Measurements from ENCODE around the gene PDE4D.
A peak's percentile ranks its signal among the peaks of the same experiment; 100 is the strongest.

The PDE4D gene

GRCh38 chr5:59351076-59351794 is 542.3 kb downstream of the PDE4D start:
- peak; percentile 9 for DNase-seq

DNA sequence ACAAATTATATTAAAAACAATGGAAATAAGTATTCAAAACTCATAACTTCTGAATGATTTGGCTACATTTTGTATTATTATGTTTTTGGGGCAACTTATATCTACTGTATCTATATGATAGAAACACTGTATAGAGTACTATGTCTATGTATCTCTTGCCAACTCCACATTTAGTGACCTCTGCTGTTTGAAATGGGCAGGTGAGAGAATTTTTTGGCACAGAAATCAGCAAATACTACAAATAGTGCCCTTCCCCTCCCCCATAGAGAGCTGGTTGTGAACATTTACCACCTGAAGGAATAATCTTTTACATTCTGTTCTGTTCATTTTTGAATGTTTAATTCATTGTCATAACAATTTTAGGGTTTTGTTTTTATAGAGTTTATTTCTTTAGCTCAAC is 545.3 kb downstream of the PDE4D start:
- peak; percentile 38 for DNase-seq

DNA sequence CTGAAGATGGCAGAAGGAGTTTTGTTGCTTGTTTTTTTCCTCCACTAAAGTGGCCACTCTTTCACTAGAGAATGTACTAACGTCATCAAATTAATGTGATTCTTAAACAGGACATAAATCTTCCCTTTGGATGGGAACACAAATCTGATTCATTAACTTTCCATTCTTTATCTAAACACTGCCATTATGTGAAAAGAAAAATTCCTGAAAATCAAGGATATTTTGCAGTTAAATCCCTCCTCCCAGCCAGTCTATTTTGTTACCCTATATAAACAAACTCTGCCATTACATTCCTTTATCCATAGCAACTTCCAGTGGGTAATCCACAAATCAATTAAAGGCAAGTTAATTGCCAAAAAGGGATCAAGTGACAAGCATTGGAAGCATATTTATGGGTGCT is 546.5 kb downstream of the PDE4D start:
- no peak for DNase-seq

- no peak for DNase-seq
Observed at GRCh38 chr5:59346514-59346913, 547.0 kb downstream of the PDE4D start.

DNA sequence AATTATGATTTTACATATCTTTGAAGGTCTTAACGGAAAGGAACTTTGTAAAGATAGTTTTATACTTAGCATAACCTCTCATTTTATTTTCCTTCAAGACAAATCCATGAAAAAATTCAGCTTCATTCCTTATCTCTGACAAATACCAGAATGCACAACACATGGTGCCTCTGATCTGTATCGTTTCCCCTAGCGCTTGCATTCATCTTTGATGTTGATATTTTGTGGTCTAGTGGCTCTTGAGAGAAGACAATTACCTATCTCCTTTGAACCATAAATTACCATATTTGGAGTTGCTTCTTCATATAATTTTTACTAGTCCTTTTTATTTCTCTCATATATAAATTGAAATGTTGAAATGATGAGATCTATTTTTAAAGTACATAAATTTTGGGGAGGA is 551.3 kb downstream of the PDE4D start:
- peak; percentile 2 for DNase-seq

- no peak for DNase-seq
Observed at GRCh38 chr5:59341760-59342159, 551.8 kb downstream of the PDE4D start.

GRCh38 chr5:59341155-59341554 is 552.4 kb downstream of the PDE4D start:
- DNase-seq: no peak

DNA sequence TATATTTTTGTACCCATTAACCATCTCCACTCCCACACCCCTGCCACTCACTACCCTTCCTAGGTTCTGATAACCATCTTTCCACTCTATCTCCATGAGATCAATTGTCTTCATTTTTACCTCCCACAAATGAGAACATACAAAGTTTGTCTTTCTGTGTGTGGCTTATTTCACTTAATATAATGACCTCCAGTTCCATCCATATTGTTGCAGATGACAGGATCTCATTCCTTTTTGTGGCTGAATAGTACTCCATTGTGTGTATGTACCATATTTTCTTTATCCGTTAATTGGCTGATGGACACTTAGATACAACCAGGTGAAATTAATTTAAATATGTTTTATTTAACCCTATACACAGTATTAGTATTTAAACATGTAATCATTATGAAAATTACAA is 552.9 kb downstream of the PDE4D start:
- no peak for DNase-seq

DNA sequence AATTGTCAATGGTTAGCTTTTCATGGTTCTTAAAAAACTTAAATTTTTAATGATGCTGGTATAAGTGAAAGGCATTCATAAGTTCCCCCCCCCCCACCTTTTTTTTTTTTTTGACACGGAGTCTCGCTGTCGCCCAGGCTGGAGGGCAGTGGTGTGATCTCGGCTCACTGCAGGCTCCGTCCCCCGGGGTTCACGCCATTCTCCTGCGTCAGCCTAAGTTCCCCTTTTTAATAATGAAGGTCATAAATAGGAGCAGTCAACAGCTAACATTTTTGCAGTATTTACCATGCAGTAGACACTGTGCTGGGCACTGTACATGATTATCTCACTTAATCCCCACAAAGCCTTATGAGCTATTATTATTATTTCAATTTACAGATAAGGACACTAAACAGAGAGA is 556.3 kb downstream of the PDE4D start:
- DNase-seq: no peak

- DNase-seq: no peak
Observed at GRCh38 chr5:59335544-59335943, 558.0 kb downstream of the PDE4D start.

GRCh38 chr5:59333416-59333815 is 560.1 kb downstream of the PDE4D start:
- peak; percentile 1 for DNase-seq

- no peak for DNase-seq
Observed at GRCh38 chr5:59332236-59332973, 561.1 kb downstream of the PDE4D start.

DNA sequence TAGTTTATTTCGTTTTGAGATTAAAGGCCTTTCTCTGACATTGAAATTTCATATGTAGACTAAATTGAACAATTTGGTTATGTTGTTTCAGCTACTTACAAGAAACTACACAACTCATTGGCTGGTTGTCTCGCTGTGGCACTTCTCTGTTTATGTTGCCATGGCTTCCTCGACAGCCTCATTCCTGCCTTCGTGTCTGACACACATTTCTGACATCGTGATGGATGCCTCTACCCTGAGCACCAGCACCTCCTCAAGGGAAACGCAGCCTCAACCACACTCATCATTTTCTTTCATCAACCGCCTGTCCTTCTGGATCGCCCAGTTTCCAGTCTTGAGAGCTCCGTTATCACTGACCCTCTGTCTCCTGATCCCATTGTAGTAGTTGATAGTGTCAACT is 562.8 kb downstream of the PDE4D start:
- no peak for DNase-seq

GRCh38 chr5:59328709-59329296 is 564.7 kb downstream of the PDE4D start:
- peak; percentile 49 for DNase-seq

DNA sequence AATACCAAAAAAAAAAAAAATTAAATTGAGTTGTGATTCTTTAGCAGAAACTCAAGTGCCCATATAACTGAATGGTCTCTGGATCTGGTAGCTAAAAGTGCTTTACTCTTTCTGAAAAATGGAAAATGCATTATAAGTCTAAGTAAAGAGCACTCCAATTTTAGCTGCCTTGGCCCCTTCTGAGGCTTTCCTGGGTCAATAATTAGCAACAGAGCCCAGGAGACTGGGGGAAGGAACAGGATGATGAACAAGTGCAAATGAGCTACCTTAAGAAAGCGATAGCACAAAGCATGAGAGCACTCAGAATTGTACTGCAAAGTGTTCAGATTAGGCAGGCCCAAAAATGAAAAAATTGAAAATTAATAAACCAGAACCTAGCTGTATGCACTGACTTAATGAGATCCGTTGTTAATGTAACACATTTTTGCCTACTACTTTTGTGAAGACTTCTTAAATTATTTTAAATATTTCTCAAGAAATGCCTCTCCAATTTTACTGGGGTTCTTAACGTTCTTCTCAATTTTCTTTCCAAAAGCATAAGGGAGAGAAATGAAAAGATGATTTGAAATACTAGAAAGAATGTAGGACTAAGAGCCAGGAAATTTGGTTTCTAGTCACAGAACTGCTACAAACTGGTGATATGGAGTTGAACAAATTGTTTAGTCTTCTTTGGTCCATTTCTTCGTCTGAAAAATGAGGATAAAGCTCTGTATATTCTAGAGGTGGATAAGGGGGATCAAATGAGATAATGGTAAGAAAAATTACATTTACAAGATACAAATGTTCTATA is 566.1 kb downstream of the PDE4D start:
- peak; percentile 3 for DNase-seq

GRCh38 chr5:59326596-59326995 is 566.9 kb downstream of the PDE4D start:
- DNase-seq: no peak

- no peak for DNase-seq
Observed at GRCh38 chr5:59325070-59325469, 568.5 kb downstream of the PDE4D start.

- DNase-seq: no peak
Observed at GRCh38 chr5:59322894-59323293, 570.6 kb downstream of the PDE4D start.

DNA sequence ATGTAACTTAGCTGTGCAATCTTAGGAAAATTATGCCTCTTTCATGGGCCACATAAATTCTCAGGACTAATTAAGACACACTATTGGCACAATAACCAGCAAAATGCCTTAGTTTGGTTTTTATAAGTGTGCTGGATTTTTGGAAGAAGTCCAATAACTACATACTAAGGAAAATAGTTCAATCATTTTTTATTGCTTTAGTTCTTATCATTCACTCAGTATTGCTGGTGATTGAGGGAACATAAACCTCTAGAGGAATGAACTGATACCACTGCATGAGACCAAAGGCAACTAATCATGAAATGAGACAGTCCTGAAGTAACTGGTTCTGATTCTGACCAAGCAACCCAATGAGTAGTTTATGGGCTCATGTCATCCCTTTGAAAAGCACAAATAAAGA is 571.5 kb downstream of the PDE4D start:
- no peak for DNase-seq

DNA sequence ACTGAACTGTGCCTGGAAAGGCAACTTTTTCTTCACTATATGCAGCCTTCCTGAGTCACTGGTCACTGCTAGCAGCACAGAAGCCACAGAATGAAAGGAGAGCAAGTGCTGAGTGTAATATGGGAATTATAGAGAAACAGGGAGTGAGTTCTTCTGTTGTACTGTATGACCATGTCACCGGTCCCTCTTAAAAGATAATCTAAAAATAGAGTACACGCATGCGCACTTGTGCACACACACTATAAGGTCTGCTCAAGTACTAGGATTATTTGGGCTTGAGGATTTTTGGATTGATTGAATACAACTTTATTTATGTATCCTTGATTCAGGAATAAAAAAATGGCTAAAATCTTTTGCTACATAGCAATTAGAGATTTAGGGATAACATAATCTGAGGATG is 571.9 kb downstream of the PDE4D start:
- no peak for DNase-seq

DNA sequence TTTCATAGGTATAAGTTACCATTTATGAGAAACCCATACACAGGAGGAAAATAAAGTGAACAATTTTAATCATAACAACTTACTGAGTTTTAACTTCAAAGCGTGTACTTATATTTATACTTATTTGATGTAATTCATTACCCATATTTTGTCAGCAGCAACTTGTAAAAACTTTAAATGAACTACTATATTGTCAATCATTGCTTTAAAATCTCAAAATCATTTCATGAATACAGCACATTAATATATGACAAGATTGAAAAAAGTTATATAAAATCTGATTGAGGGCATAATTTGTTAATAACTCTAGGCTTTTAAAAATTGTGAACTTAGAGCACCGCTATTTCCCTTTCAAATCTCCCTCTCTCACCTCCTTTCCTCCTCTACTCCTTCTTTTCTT is 573.1 kb downstream of the PDE4D start:
- DNase-seq: no peak

GRCh38 chr5:59319250-59319649 is 574.3 kb downstream of the PDE4D start:
- no peak for DNase-seq

- no peak for DNase-seq
Observed at GRCh38 chr5:59317774-59318205, 575.7 kb downstream of the PDE4D start.

Data from NCI-H1092 treated with DMSO at 0.1 percent for 48 hours (cell line).